Measurements from ENCODE around the gene TENM4.
"Not testable (repeated sequence)": the region's sequence is repeated elsewhere in the genome, so short reads cannot be mapped to it uniquely, and the experiment has no call there.

TENM4 gene

DNA sequence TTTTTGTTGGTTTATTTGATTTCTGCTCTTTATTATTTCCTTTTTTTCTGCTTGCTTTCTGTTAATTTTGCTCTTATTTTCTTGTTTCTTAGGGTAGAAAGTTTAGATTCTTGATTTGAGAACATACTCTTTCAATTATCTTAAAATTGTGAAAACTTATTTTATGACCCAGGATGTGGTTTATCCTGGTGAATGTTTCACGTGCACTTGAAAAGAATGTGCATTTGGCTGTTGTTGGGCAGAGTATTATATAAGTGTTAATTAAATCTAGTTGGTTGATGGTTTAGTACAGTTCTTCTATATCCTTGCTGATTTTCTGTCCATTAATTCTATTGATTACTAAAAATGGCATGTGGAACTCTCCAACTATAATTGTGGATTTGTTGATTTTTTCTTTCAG, 799.3 kb downstream of the TENM4 start:
- no peak for DNase-seq

DNA sequence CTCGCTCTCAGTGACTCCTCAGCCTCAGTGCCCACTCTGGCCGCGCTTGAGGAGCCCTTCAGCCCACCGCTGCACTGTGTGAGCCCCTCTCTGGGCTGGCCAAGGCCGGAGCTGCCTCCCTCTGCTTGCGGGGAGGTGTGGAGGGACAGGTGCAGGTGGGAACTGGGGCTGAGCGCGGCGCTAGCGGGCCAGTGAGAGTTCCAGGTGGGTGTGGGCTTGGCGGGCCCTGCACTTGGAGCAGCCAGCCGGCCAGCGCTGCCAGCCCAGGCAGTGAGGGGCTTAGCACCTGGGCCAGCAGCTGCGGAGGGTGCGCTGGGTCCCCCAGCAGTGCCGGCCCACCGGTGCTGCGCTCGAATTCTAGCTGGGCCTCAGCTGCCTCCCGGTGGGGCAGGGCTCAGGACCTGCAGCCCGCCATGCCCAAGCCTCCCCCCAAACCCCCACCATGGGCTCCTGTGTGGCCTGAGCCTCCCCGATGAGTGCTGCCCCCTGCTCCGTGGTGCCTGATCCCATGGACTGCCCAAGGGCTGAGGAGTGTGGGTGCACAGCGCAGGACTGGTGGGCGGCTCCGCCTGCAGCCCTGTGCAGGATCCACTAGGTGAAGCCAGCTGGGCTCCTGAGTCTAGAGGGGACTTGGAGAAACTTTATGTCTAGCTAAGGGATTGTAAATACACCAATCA, 802.0 kb downstream of the TENM4 start:
- DNase-seq: no peak

DNA sequence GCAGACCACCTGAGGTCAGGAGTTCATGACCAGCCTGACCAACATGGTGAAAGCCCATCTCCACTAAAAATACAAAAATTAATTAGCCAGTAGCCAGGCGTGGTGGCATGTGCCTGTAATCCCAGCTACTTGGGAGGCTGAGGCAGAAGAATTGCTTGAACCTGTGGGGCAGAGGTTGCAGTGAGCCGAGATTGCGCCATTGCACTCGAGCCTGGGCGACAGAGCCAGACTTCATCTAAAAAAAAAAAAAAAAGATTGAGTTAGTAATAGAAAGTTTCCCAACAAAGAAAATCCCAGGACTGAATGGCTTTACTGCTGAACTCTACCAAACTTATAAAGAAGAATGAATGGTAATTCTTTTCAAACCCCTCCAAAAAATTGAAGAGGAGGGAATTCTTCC, 803.3 kb downstream of the TENM4 start:
- DNase-seq: not testable (repeated sequence)

DNA sequence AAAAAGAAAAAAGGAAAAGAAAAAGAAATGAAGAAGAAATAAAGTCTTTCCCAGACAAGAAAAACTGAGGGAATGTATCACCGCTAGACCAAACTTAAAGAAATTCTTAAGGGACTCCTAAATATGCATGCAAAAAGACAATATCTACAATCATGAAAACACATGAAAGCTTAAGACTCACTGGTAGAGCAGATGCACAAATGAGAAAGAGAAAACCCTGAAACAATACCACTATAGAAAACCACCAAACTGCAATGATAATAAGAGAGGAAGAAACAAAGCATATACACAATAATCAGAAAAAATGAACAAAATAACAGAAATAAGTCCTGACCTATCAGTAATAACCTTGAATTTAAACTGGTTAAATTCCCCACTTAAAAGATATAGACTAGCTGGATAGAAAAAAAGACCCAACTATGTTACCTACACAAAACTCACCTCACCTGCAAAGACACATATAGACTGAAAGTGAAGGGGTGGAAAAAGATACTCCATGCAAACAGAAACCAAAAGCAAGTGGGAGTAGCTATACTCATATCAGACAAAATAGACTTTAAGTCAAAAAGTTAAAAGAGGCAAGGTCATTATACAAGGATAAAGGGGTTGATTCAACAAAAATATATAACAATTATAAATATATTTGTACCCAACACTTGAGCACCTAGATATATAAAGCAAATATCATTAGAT, 804.9 kb downstream of the TENM4 start:
- DNase-seq: no peak

DNA sequence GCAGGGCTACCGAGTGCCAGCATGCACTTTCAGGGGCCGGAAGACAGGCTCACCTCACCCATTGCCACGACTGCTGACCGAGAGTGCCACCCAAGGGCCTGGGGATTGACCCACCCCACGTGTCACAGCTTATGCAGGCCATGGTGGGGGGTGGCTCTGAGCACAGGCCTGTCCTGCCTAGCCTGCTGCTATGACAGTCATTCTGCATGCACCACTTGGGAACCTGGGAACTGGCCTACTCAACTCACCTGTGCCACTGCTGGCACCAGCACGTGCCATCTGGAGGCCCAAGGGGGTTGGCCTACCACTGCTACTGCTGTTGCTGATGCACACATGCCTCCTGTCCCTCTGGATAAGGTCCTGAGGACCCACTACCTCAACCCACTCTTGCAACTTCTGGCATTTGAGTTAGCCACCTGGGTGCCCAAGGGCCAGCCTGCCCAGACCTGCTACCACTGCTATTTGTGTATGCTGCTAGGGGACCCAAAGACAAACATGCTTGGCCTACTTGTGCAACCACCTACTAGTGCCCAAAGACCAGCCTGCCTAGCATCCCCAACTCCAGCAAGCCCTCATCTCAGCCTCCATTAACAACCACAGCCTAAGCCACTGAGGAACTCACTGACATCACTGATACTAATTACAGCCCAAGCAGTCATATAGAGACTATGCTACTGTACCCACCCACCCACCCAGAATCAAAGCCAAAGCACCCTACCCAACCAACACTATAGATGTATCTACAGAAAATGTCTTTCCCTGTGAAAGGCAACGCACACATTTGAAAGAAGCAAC, 807.1 kb downstream of the TENM4 start:
- DNase-seq: no peak

DNA sequence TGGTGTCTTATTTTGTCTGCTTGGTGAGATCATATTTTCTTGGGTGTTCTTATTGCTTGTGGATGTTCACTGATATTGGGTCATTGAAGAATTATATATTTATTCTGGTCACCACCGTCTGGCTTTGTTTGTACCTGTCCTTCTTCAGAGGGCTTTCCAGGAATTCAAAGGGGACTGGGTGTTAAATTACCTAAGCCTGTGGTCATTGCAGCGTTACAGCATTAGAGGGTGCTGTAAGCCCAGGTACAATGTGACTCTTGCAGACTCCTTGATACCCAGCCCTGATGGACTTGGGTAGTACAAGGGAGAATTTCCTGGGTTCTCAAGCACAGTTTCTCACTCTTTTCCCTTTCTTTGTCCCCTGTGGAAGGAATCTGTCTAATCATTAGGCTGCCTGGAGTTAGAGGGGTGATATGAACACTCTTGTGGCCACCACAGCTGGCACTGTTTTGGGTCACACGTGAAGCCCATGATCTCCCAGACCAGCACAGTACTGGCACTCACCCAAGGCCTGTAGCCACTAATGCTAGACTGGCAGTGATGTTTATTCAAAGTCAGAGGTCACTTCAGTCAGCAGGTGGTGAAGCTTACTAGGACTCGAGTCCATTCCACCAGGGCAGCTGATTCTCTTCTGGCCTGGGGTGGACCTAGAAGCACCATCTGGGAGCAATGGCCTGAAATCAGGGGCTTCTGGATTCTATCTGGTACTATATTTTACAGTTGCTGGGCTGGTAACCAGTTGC, 810.1 kb downstream of the TENM4 start:
- DNase-seq: no peak

DNA sequence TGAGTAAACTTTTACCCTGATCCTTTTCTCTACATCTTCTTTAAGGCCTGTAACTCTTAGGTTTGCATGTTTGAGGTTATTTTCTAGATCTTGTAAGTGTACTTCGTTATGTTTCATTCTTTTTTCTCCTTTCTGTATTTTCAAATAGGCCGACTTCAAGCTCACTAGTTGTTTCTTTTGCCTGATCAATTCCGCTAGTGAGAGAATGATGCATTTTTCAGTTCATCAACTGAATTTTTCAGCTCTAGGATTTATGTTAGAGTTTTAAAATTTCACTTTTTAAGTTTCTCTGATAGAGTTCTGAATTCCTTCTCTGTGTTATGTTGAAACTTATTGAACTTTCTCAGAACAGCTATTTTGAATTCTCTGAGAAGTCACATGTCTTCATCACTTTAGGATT, 810.7 kb downstream of the TENM4 start:
- DNase-seq: no peak

DNA sequence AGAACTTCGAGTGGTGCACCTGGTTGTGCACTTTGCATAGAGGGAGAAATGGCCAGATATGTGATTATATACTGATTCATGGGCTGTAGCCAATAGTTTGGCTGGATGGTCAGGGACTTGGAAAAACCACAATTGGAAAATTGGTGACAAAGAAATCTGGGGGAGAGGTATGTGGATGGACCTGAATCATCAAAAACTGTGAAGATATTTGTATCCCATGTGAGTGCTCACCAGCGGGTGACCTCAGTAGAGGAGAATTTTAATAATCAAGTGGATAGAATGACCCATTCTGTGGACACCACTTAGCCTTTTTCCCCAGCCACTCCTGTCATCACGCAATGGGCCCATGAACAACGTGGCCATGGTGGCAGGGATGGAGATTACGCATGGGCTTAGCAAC, 818.2 kb downstream of the TENM4 start:
- no peak for DNase-seq

DNA sequence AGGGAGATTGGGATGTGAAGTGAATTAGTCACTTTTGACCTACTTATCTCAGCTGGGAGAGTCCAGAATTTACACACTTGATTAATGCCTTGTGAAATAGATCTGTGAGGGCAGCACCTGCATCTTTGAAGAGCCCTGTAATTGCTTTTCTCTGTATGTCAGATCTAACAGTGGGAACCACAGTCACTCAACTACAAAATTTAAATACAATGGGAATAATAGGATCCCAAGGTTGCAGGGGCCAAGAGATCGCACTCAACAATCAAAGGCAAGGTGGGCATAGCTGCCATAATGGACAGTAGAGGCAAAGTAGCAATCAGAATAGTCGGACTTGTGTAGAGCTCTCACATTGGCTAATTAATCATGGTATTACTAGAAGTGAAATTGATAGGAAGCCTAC, 820.7 kb downstream of the TENM4 start:
- no peak for DNase-seq

DNA sequence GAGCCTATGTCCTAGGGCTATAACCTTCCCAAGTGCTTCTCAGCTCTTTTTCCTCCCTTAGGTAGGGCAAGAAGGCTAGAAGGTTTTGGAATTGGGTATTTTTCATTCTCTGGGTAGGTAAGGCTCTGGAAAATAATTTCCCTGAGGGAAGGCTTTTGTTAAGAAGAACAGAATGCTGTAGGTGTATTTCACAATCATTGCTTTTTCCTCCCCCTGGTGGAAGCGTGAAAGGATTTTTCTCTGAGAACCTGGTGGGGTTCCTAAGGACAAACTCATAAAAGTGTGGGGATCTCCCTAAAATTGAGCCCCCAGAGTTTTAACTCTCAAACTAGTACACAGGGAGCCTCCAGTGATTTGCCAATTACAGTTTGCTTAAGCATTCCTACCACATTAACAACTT, 825.1 kb downstream of the TENM4 start:
- no peak for DNase-seq

DNA sequence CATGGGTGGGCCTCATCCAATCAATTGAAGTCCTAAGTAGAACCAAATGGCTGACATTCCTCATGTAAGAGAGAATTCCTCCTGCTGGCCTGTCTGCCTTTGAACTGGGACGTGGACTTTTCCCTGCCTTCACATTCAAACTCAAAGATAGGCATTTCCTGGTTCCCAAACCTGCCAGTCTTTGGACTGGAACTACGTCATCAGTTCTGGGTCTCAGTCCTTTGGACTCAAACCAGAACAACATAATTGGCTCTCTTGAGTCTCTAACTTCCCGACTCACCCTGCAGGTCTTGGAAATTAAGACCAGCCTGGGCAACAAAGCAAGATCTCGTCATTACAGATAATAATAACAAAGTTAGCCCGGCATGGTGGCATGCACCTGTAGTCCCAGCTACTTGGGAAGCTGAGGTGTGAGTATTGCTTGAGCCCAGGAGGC, 827.4 kb downstream of the TENM4 start:
- DNase-seq: no peak

DNA sequence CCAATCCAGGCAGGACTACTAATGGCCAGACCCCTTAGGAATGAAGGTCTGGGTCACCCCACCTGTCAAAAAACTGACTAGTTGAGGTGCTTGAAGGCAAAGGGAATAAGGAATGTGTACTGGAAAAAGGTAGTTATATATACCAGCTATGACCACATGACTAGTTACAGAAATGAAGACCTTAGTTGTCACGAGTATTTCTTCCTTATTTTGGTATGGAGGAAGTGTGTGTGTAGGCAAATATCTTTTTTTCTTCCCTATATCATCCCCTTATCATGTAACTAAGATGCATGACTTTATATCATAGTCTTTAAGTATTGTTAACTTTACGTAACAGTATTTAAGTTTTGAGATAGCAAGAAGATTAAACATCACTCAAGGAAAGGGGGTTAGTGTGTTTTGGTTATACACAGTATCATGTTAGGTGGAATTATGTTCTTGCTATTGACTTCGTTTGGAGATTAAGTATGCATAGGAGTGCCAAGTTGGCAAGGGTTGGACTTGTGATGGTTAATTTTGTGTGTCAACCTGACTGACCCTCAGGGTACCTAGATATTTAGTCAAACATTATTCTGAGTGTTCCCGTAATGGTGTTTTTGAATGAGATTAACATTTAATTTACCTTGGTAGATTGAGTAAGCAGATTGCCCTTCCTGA, 828.0 kb downstream of the TENM4 start:
- DNase-seq: no peak

DNA sequence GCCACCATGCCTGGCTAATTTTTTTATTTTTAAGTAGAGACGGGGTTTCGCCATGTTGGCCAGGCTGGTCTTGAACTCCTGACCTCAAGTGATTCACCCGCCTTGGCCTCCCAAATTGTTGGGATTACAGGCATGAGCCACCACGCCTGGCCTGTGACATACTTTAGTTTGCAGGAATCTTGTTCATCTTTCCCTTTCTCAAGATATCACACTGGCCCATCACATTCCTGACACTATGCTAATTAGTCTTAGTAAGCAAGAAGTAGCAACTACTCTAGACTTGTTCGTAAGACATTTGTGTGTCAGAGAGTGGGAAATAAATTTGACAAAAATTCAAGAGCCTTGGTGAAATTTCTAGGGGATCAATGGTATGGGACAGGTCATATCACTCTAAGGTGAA, 831.5 kb downstream of the TENM4 start:
- DNase-seq: not testable (repeated sequence)

DNA sequence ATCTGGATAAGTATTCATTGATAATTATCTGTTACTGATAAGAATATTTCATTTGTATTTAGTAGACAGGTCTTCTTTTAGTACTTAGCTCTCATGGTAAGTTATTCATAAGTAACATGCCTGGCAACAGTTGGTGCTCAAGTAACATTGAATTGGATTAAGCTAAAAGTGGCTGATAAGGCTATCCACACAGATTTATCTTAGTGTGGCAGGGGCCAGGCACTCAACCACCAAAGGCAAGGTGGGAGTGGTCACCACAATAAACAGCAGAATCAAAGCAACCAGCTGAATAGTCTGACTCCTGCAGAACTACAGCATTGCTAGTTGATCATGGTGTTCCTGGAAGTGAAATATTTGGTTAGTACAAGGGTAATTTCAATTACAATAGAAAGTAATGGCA, 833.1 kb downstream of the TENM4 start:
- DNase-seq: no peak

DNA sequence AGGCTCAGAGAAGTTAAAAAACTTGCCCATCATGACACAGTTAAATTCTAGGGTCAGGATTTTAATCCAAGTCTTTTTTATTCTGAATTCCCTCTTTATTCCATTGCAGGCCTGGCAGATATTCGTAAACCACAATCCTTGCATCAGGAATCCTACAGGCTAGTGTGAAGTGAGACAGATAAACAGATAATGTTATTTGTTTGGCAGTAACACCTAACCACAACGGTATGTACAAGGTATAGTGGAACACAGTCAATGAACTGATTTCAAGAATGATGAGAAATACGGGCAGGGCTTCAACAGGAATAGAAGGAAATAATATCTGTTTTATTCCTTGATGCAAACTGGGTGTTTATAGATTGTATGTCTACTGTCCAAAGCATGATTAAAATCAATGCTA, 834.2 kb downstream of the TENM4 start:
- DNase-seq: no peak

DNA sequence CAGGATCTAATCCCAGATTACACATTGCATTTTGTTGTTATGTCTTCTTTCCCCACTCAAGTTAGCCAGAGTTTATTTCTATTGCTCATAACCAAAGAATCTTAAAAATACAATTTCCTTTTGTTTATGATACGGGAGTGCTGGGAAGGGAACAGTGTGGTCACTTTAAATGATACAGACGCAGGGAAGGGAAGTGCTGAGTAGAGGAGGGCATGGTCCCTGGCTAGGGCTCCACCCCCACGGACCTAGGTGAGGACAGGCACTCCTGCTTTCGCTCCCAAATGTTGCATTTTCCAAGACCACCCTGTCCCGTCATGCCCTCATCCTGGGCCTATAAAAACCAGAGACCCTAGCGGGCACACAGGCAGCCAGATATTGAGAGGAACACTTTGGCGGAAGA, 835.5 kb downstream of the TENM4 start:
- no peak for DNase-seq

DNA sequence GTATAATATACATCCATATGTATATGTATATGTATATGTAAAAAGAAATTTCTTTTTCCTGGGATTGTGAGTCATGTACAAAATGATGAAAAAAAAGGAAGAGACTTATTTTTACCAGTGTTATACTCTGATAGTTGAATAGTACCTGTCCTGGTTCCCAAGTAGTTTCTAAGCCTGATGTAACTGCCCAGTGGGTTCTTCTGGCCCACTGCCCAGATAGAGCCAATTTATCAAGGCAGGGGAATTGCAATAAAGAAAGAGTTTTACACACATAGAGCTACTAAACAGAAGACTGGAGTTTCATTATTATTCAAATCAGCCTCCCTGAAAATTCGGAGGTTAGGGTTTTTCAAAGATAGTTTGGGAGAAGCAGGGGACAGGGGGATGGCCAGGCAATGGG, 837.0 kb downstream of the TENM4 start:
- no peak for DNase-seq

Data from activated CD4-positive, alpha-beta T cell treated with anti-CD3 and anti-CD28 coated beads, Interleukin-2, amount 50 U/mL, for 4 hours (primary cell).